WI38 (cell line): ENCODE measurements around the gene GPR173.
A peak's percentile ranks its signal among the peaks of the same experiment; 100 is the strongest.

Source experiments
- H3K4me3 ChIP-seq: 2 replicates; pipeline ENCODE4 v1.5.1; 2011; ENCODE audit warnings: low read depth, mild to moderate bottlenecking, control low read depth, low read length
- CTCF ChIP-seq: IDR thresholded peaks from 2 replicates; pipeline ENCODE4 v1.5.1; 2012; ENCODE audit warnings: low read depth, mild to moderate bottlenecking, control low read depth, low read length

GPR173 gene

GRCh38 chrX:53048169-53049126, at the start of gene GPR173:
Gene GPR173, plus strand, starts transcription at chrX:53048789. Its CDS starts 27,833 bp downstream, at chrX:53076622.
- TF ChIP-seq CTCF, result no peak

GRCh38 chrX:53000447-53001135, 48.0 kb upstream of the GPR173 start:
- TF ChIP-seq CTCF, result no peak
- H3K4me3 ChIP-seq, result no peak overlapping the region

More at GRCh38 chrX:53048169-53049126, at the start of gene GPR173:
- H3K4me3 ChIP-seq, result peak within 1 kb of the TSS; percentile 67

GRCh38 chrX:53001958-53002357, 46.6 kb upstream of the GPR173 start:
- TF ChIP-seq CTCF, result no peak
- no peak overlapping the region for H3K4me3 ChIP-seq

GRCh38 chrX:53003111-53003510, 45.5 kb upstream of the GPR173 start:
- no peak for TF ChIP-seq CTCF

GRCh38 chrX:53004038-53004437, 44.6 kb upstream of the GPR173 start:
- H3K4me3 ChIP-seq, result no peak overlapping the region
- no peak for TF ChIP-seq CTCF

More at GRCh38 chrX:53003111-53003510, 45.5 kb upstream of the GPR173 start:
- H3K4me3 ChIP-seq, result no peak overlapping the region

- no peak for TF ChIP-seq CTCF
- H3K4me3 ChIP-seq, result no peak overlapping the region
These were observed 43.8 kb upstream of the GPR173 start for GRCh38 chrX:53004811-53005210.

- no peak overlapping the region for H3K4me3 ChIP-seq
- TF ChIP-seq CTCF, result no peak
These were observed 43.3 kb upstream of the GPR173 start for GRCh38 chrX:53005327-53005726.
